ENCODE results near the gene DIRAS3.

The DIRAS3 gene

GRCh38 chr1:68047659-68048026 lies 2.8 kb downstream of the DIRAS3 start:
- DNase-seq (ENCODE audit: low spot score): no peak
- in situ Hi-C loops (cut with MboI; ENCODE audit: low pct_unique_long_range_greater_than_20kb, low sequenced_read_pairs, unreplicated experiment): no loop called here
- no peak for TF ChIP-seq CTCF (IDR thresholded peaks at IDR 0.05; ENCODE audit: extremely low read depth, insufficient read depth, missing control alignments)

- in situ Hi-C loops (cut with MboI; ENCODE audit: low pct_unique_long_range_greater_than_20kb, low sequenced_read_pairs, unreplicated experiment): no loop called here
- TF ChIP-seq CTCF (IDR thresholded peaks at IDR 0.05; ENCODE audit: extremely low read depth, insufficient read depth, missing control alignments): no peak
- DNase-seq (ENCODE audit: low spot score): no peak
Observed at GRCh38 chr1:68046885-68047658, 3.4 kb downstream of the DIRAS3 start.

- in situ Hi-C loops (cut with MboI; ENCODE audit: low pct_unique_long_range_greater_than_20kb, low sequenced_read_pairs, unreplicated experiment): no loop called here
- TF ChIP-seq CTCF (IDR thresholded peaks at IDR 0.05; ENCODE audit: extremely low read depth, insufficient read depth, missing control alignments): no peak
- DNase-seq (ENCODE audit: low spot score): no peak
Observed at GRCh38 chr1:68046423-68046822, 4.0 kb downstream of the DIRAS3 start.

GRCh38 chr1:68045511-68046180 lies 4.8 kb downstream of the DIRAS3 start:
- no peak for DNase-seq (ENCODE audit: low spot score)
- in situ Hi-C loops (cut with MboI; ENCODE audit: low pct_unique_long_range_greater_than_20kb, low sequenced_read_pairs, unreplicated experiment): no loop called here
- no peak for TF ChIP-seq CTCF (IDR thresholded peaks at IDR 0.05; ENCODE audit: extremely low read depth, insufficient read depth, missing control alignments)

GRCh38 chr1:68043443-68044090 lies 6.9 kb downstream of the DIRAS3 start:
- DNase-seq (ENCODE audit: low spot score): no peak
- TF ChIP-seq CTCF (IDR thresholded peaks at IDR 0.05; ENCODE audit: extremely low read depth, insufficient read depth, missing control alignments): no peak
- in situ Hi-C loops (cut with MboI; ENCODE audit: low pct_unique_long_range_greater_than_20kb, low sequenced_read_pairs, unreplicated experiment): no loop called here

GRCh38 chr1:68036946-68037345 lies 13.5 kb downstream of the DIRAS3 start:
- DNase-seq (ENCODE audit: low spot score): no peak
- in situ Hi-C loops (cut with MboI; ENCODE audit: low pct_unique_long_range_greater_than_20kb, low sequenced_read_pairs, unreplicated experiment): no loop called here

More at GRCh38 chr1:68036946-68037345, 13.5 kb downstream of the DIRAS3 start:
- TF ChIP-seq CTCF (IDR thresholded peaks at IDR 0.05; ENCODE audit: extremely low read depth, insufficient read depth, missing control alignments): no peak
